Measurements from ENCODE around the gene STAT4. TPM values are rescaled to one million over a fixed set of nuclear protein-coding genes. Genes with fewer than 3 reads are reported as not detected.

STAT4 gene
- total and polyA plus RNA-seq, 9 donors = 0.59 to 2.2 (median 1.2) TPM

GRCh38 chr2:191174442-191174841, 23.6 kb upstream of the STAT4 start:
- Histone ChIP-seq H3K4me1 (ENCODE audit: control insufficient read depth, insufficient read depth, low read length) (peaks cover 18% of the 10 kb centered on the region), H3K27ac (ENCODE audit: low read length) (no peak overlapping the region), H3K9me3 (replicated peaks; ENCODE audit: control insufficient read depth, low read depth, low read length) (no peaks in the 10 kb centered on the region), H3K27me3 (ENCODE audit: control insufficient read depth, insufficient read depth, low read length) (no peaks in the 10 kb centered on the region), H3K4me3 (ENCODE audit: low read length) (no peak overlapping the region), H3K36me3 (ENCODE audit: control insufficient read depth, insufficient read depth, low read length) (no peaks in the 10 kb centered on the region)
- 25% methylated on average over 2 of the region's 3 CpGs for WGBS (ENCODE audit: insufficient coverage)
- DNase-seq = peak; percentile 75

DNA sequence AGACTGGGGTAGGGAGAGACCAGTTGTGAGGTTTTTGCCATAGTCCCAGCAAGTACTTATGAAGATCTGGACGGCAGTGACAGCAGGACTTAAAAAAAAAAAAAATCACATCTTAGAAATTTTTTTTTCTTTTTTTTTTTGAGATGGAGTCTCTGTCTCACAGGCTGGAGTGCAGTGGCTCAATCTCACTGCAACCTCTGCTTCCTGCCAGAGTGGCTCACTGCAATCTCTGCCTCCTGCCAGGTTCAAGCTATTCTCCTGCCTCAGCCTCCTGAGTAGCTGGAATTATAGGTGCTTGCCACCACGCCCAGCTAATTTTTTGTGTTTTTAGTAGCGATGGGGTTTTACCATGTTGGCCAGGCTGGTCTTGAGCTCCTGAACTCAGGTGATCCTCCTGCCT, 22.4 kb upstream of the STAT4 start:
- no peaks in the 10 kb centered on the region for H3K27me3 ChIP-seq (ENCODE audit: control insufficient read depth, insufficient read depth, low read length)
- no peak overlapping the region for H3K27ac ChIP-seq (ENCODE audit: low read length)
- 100% methylated on average over 1 of the region's 3 CpGs for WGBS (ENCODE audit: insufficient coverage)
- peaks cover 14% of the 10 kb centered on the region for H3K4me1 ChIP-seq (ENCODE audit: control insufficient read depth, insufficient read depth, low read length)
- H3K4me3 ChIP-seq (ENCODE audit: low read length) = no peak overlapping the region
- no peak for DNase-seq
- H3K36me3 ChIP-seq (ENCODE audit: control insufficient read depth, insufficient read depth, low read length) = no peaks in the 10 kb centered on the region
- no peaks in the 10 kb centered on the region for H3K9me3 ChIP-seq (replicated peaks; ENCODE audit: control insufficient read depth, low read depth, low read length)

DNA sequence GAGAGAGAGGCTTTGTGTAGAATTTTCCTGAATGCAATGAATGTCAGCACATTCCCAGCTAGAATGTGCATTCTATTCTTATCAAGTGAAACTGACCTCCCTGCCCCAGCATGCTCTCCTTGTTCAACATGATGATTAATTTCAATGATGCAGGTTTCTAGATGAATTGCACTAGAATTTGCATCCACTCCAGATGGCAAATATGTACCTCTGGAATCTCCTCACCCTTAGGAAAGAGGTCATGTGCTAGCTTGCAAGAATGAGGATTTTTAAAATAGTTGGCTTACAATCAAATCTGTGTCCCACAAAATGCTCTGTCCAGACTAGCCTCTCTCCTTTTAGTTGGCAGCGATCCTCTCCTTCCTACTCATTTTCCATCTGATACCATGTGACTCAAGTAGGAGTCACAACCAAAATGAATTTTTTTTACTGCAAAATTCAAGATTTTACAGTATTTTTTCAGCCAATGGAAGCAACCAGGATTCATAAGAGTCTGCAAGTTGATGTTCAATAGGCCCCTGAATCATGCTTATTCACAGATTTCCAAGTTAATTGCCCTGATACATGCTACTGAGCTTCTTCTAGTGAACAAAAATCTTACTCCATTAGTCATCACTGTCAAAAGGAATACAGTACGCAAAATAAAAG, 21.0 kb upstream of the STAT4 start:
- Histone ChIP-seq H3K9me3 (replicated peaks; ENCODE audit: control insufficient read depth, low read depth, low read length) (no peaks in the 10 kb centered on the region), H3K27me3 (ENCODE audit: control insufficient read depth, insufficient read depth, low read length) (no peaks in the 10 kb centered on the region), H3K36me3 (ENCODE audit: control insufficient read depth, insufficient read depth, low read length) (no peaks in the 10 kb centered on the region), H3K27ac (ENCODE audit: low read length) (no peak overlapping the region), H3K4me3 (ENCODE audit: low read length) (no peak overlapping the region), H3K4me1 (ENCODE audit: control insufficient read depth, insufficient read depth, low read length) (peaks cover 13% of the 10 kb centered on the region)
- DNase-seq = peak; percentile 79
- WGBS (ENCODE audit: insufficient coverage) = 64% methylated on average over 1 of the region's 2 CpGs

GRCh38 chr2:191171286-191171685, 20.5 kb upstream of the STAT4 start:
- Histone ChIP-seq H3K27me3 (ENCODE audit: control insufficient read depth, insufficient read depth, low read length) (no peaks in the 10 kb centered on the region), H3K27ac (ENCODE audit: low read length) (no peak overlapping the region), H3K9me3 (replicated peaks; ENCODE audit: control insufficient read depth, low read depth, low read length) (no peaks in the 10 kb centered on the region), H3K4me3 (ENCODE audit: low read length) (no peak overlapping the region), H3K4me1 (ENCODE audit: control insufficient read depth, insufficient read depth, low read length) (peaks cover 15% of the 10 kb centered on the region), H3K36me3 (ENCODE audit: control insufficient read depth, insufficient read depth, low read length) (no peaks in the 10 kb centered on the region)
- WGBS (ENCODE audit: insufficient coverage) = no CpG with 5 or more reads among the region's 2 CpGs
- DNase-seq = peak; percentile 59

DNA sequence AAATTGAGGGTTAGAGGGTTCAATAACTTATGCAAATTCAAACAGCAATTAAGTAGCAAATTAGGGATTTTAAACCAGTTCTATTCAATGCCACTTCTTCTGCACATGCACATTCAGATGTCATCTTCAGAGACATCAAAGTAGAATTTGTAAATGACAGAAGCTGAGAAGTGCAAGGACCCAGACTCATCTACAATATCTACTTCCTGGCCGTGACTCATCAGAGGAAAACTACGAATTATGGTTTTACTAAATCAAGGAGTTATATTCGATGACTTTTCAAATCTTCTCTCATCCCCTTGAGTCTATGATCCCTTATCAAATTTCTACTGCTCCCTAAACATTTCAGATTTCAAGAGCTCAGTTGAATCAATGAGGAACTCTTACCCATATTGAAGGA, 20.0 kb upstream of the STAT4 start:
- Histone ChIP-seq H3K4me1 (ENCODE audit: control insufficient read depth, insufficient read depth, low read length) (peaks cover 15% of the 10 kb centered on the region), H3K9me3 (replicated peaks; ENCODE audit: control insufficient read depth, low read depth, low read length) (no peaks in the 10 kb centered on the region), H3K36me3 (ENCODE audit: control insufficient read depth, insufficient read depth, low read length) (no peaks in the 10 kb centered on the region), H3K27ac (ENCODE audit: low read length) (no peak overlapping the region), H3K27me3 (ENCODE audit: control insufficient read depth, insufficient read depth, low read length) (no peaks in the 10 kb centered on the region), H3K4me3 (ENCODE audit: low read length) (no peak overlapping the region)
- no CpG with 5 or more reads among the region's 3 CpGs for WGBS (ENCODE audit: insufficient coverage)
- no peak for DNase-seq

- no peak overlapping the region for H3K27ac ChIP-seq (ENCODE audit: low read length)
- peaks cover 18% of the 10 kb centered on the region for H3K4me1 ChIP-seq (ENCODE audit: control insufficient read depth, insufficient read depth, low read length)
- no peak for DNase-seq
- H3K4me3 ChIP-seq (ENCODE audit: low read length) = no peak overlapping the region
- no peaks in the 10 kb centered on the region for H3K9me3 ChIP-seq (replicated peaks; ENCODE audit: control insufficient read depth, low read depth, low read length)
- no peaks in the 10 kb centered on the region for H3K36me3 ChIP-seq (ENCODE audit: control insufficient read depth, insufficient read depth, low read length)
- WGBS (ENCODE audit: insufficient coverage) = no CpG with 5 or more reads among the region's 1 CpG
- no peaks in the 10 kb centered on the region for H3K27me3 ChIP-seq (ENCODE audit: control insufficient read depth, insufficient read depth, low read length)
Measured at GRCh38 chr2:191170301-191170636, 19.5 kb upstream of the STAT4 start.

- DNase-seq = no peak
- no peak overlapping the region for H3K4me3 ChIP-seq (ENCODE audit: low read length)
- no peak overlapping the region for H3K27ac ChIP-seq (ENCODE audit: low read length)
- 86% methylated on average over 2 of the region's 5 CpGs for WGBS (ENCODE audit: insufficient coverage)
- H3K9me3 ChIP-seq (replicated peaks; ENCODE audit: control insufficient read depth, low read depth, low read length) = no peaks in the 10 kb centered on the region
- H3K36me3 ChIP-seq (ENCODE audit: control insufficient read depth, insufficient read depth, low read length) = no peaks in the 10 kb centered on the region
- no peaks in the 10 kb centered on the region for H3K27me3 ChIP-seq (ENCODE audit: control insufficient read depth, insufficient read depth, low read length)
- peaks cover 18% of the 10 kb centered on the region for H3K4me1 ChIP-seq (ENCODE audit: control insufficient read depth, insufficient read depth, low read length)
Measured at GRCh38 chr2:191169456-191170300, 18.9 kb upstream of the STAT4 start.

DNA sequence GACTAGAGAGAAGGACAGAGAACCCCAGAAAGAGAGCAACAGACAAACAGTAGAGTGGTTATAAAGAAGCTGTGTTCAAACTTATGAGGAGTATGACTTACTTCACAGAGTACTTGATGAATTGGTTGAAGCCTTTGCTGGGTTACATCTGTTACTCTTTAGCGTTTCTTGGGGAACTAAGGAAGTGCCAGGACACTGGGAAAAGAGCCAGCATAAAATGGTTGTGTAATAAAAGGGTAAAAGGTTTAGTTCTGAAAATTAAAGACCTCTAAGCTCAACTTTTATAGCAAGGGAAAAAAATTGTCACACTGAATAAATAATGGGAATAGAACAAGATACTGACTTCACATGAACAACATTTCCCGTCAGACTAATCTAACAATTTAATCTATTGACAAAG, 17.0 kb upstream of the STAT4 start:
- 0% methylated on average over 1 of the region's 2 CpGs for WGBS (ENCODE audit: insufficient coverage)
- Histone ChIP-seq H3K27me3 (ENCODE audit: control insufficient read depth, insufficient read depth, low read length) (no peaks in the 10 kb centered on the region), H3K36me3 (ENCODE audit: control insufficient read depth, insufficient read depth, low read length) (no peaks in the 10 kb centered on the region), H3K9me3 (replicated peaks; ENCODE audit: control insufficient read depth, low read depth, low read length) (no peaks in the 10 kb centered on the region), H3K4me1 (ENCODE audit: control insufficient read depth, insufficient read depth, low read length) (peaks cover 15% of the 10 kb centered on the region), H3K4me3 (ENCODE audit: low read length) (no peak overlapping the region), H3K27ac (ENCODE audit: low read length) (no peak overlapping the region)
- DNase-seq = peak; percentile 70

- H3K27ac ChIP-seq (ENCODE audit: low read length) = peak overlapping the region; percentile 23
- peaks cover 10% of the 10 kb centered on the region for H3K4me1 ChIP-seq (ENCODE audit: control insufficient read depth, insufficient read depth, low read length)
- H3K4me3 ChIP-seq (ENCODE audit: low read length) = no peak overlapping the region
- H3K9me3 ChIP-seq (replicated peaks; ENCODE audit: control insufficient read depth, low read depth, low read length) = no peaks in the 10 kb centered on the region
- DNase-seq = no peak
- 80% methylated on average over 1 of the region's 4 CpGs for WGBS (ENCODE audit: insufficient coverage)
- no peaks in the 10 kb centered on the region for H3K36me3 ChIP-seq (ENCODE audit: control insufficient read depth, insufficient read depth, low read length)
- no peaks in the 10 kb centered on the region for H3K27me3 ChIP-seq (ENCODE audit: control insufficient read depth, insufficient read depth, low read length)
Measured at GRCh38 chr2:191166756-191167445, 16.1 kb upstream of the STAT4 start.

DNA sequence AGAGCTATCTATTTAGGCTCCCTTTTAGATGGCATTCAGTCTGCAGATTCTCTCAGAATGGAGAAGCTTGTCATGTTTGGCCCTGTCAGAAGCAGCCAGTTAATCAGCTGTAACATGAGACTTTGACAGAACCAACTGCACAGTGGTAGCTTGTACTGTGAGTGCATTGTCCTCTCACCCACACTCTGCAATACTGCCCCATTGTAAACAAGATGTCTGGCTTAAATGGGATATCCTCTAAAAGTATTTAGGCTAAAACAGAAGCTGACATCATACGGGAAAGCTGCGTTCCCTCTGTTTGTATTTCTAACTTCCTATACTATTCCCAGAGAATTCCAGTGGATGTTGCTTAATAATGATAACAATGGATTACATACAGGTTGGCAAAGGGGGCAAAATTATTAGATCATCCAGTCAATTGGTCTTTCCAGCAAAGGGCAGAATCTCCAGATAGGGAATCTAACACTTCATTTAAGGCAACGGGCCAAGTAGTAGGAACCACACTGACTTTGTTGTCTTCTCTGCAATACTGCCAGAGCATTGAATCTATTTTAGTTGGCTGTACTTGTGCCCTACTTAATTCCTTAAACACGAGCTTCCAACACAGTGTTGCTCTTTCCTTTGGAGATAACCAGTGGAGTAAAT, 15.4 kb upstream of the STAT4 start:
- Histone ChIP-seq H3K27ac (ENCODE audit: low read length) (peak overlapping the region; percentile 23), H3K4me3 (ENCODE audit: low read length) (no peak overlapping the region), H3K9me3 (replicated peaks; ENCODE audit: control insufficient read depth, low read depth, low read length) (no peaks in the 10 kb centered on the region), H3K4me1 (ENCODE audit: control insufficient read depth, insufficient read depth, low read length) (peaks cover 4% of the 10 kb centered on the region), H3K27me3 (ENCODE audit: control insufficient read depth, insufficient read depth, low read length) (no peaks in the 10 kb centered on the region), H3K36me3 (ENCODE audit: control insufficient read depth, insufficient read depth, low read length) (no peaks in the 10 kb centered on the region)
- 78% methylated on average over 1 of the region's 4 CpGs for WGBS (ENCODE audit: insufficient coverage)
- DNase-seq = peak; percentile 74
